HG02763 (cell line): ENCODE results near the gene SLC5A12.
A peak's percentile ranks its signal among the peaks of the same experiment; 100 is the strongest.

ENCODE experiments used
- ATAC-seq: cut with Tn5 transposase; IDR thresholded peaks from one replicate; pipeline ENCODE4 v1.9.1; 2021; ENCODE audit warnings: mild to moderate bottlenecking, moderate library complexity; ENCODE audit not compliant: unreplicated experiment

The SLC5A12 gene

DNA sequence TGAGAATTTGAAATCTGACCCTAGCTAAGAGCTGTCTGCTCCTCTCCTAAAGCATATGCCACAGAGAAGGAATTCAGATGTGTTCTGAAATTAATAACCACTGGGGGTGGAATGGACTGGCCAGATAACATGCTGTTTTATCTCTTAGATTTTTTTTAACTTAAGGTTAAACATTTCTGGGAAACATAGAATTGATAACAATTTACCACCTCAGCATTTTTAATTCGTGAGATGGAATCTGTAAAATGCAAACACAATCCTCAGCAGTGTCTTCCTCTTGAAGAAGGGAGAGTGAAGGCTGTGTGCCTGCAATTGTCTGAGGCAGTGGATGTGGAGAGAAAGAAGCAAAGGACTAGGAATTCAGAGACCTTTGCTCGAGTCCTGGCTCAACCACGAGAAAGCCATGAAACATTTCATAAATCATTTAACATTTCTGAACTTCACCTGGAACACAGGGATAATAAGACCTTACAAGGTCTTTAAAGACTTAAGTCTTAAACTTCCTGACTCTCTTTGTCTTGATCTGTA is at the start of gene SLC5A12:
Gene SLC5A12, minus strand, starts transcription at position 113 of the 528 bp plus-strand sequence. CDS start 346 bp downstream, outside the sequence.
- no peak for ATAC-seq

GRCh38 chr11:26769027-26769426 is 47.2 kb upstream of the SLC5A12 start:
- no peak for ATAC-seq

- ATAC-seq = no peak
Measured at GRCh38 chr11:26767060-26767459, 45.2 kb upstream of the SLC5A12 start.

- no peak for ATAC-seq
Measured at GRCh38 chr11:26765323-26765722, 43.5 kb upstream of the SLC5A12 start.

- no peak for ATAC-seq
Measured at GRCh38 chr11:26764825-26765224, 43.0 kb upstream of the SLC5A12 start.

GRCh38 chr11:26764315-26764714 is 42.5 kb upstream of the SLC5A12 start:
- ATAC-seq = no peak

DNA sequence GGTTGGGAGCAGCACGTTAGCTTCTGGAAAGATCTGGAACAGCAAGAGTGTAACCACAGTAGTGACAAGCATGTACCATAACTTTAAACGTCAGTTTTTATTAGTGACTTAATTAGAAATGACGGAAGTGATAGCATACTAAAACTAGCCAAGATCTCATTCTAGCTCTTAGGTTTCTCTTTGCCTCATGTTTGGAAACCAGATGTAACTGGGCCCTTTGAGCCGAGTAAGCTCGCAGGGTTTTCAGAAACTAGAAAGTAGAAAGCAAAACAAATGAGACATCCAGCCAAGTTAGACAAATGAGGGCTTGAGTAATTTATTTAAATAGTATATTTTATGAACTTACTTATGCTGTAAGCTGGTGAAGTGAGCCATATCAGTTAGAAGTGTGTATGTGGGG is 40.2 kb upstream of the SLC5A12 start:
- ATAC-seq = no peak

GRCh38 chr11:26761361-26761809 is 39.5 kb upstream of the SLC5A12 start:
- ATAC-seq = no peak

GRCh38 chr11:26757995-26758394 is 36.1 kb upstream of the SLC5A12 start:
- no peak for ATAC-seq

GRCh38 chr11:26755762-26756161 is 33.9 kb upstream of the SLC5A12 start:
- ATAC-seq = no peak

DNA sequence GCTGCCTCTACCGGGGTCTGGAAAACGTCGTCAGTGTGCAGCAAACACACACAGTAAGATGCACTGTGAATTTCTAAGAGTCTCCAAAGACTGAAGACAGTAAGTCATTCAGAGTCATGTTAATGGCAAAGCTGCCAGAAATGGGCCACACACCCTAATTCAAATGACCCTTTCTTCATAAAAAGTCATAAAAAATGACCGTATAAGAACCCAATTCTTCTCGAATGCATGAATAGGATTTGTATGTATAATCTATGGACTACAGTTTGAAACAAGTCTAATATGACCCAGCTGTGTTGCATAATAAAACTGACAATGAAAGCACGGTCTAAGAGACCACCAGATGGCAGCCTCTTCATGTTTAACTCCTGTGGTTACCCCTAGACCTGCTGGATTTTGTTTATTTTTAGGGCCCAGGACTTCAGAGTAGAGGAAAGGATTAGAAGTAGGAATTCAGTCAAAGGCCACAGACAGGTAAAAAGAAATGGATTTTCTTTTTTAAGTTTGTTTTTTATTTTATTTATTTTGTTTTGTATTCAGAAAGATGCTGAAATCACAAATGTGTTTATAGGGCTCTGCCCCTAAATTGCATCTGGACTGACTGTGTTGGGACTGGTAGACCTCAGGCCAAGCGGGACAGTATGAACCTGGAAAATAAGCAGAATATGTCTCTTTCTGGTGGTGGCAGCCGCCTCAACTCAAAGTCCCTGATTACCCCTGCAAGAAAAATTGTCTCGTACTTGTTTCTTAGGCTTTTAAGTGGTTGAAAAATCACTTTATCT is 32.1 kb upstream of the SLC5A12 start:
- no peak for ATAC-seq

DNA sequence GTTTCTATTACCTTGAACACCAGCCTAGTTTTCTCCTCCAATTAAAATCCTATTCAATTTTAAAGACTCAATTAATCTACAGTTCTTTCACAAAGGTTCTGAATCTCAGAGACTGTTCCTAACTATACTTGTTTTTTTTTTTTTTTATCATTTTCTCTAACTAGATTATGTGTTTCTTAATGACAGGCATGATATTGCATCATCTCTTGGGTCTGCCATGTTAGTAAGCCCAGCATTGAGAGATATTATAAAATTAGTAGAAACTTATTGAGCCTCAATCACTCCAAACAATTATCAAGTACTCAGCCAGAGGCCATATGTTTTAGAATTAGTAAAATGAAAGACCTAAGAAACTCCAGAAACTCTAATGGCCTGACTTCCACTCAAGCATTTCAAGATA is 28.1 kb upstream of the SLC5A12 start:
- ATAC-seq = no peak

DNA sequence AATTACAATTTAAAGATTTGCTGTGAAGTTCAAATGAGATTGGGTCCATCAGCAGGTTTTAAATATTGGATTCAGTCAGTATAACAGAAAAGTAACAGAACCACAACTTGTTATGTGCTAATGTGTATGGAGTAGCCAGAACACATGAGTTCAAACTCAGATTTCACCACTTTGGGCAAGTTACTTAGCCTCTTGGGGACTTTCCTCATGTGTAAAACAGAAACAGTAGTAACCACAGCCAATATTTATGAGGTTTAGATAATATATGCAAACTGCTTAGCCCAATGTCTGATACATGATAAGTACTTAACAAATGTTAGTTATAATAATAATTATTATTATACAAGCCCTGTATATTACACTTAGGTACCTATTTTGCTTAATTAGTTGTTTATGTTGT is 21.8 kb upstream of the SLC5A12 start:
- ATAC-seq = peak; percentile 77

DNA sequence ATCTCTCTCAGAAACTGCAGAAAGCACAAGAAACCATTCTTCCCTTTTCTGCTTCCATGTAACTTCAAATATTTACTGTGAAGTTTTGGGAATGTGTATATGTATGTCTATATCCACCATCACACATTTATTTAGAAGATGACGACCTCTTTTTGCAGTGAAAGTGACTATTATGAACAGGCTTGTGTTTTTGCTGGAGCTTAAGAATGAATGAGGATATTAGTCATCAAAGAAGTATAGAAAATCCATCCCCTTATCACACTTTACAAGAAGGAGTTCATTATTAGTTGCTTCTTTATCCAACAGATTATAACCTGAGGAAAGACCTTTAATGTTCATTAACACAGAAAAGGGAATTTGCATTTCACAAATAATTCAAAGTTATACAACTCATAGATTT is 21.1 kb upstream of the SLC5A12 start:
- ATAC-seq = no peak

- ATAC-seq = no peak
Measured at GRCh38 chr11:26741036-26741435, 19.2 kb upstream of the SLC5A12 start.

DNA sequence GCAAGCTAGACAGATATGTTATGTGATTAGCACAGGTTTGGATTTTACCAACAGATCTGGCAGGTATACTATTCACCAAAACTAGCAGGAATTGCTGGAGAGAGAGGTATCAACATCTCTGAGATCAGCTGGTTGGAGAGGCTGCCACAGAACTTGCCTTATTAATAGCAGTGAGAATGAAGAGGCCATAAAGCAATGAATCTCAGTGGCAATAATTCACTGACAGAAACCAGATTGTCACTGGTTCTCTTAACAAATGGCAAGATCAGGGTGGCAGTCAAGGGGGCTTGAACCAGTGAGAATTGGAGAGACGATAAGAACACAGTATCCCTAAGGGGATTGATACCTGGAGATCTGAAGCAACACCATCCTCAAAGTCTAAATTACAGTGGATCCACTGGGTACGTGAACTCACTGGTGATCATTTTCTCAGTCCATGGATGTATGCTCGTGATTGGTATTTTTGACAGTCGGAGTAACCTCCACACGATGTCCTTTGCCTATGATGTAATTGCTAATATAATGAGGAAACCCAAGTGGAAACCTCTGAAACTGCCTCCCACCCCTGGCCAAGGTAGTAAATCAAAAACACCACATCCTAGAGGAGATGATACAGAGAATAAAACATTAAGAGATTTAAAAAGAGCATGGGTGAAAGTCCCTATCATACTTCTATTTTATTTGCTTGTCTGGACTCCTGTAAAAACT is 17.7 kb upstream of the SLC5A12 start:
- no peak for ATAC-seq

GRCh38 chr11:26734691-26735090 is 12.8 kb upstream of the SLC5A12 start:
- no peak for ATAC-seq

- ATAC-seq = no peak
Measured at GRCh38 chr11:26731084-26731456, 9.2 kb upstream of the SLC5A12 start.

DNA sequence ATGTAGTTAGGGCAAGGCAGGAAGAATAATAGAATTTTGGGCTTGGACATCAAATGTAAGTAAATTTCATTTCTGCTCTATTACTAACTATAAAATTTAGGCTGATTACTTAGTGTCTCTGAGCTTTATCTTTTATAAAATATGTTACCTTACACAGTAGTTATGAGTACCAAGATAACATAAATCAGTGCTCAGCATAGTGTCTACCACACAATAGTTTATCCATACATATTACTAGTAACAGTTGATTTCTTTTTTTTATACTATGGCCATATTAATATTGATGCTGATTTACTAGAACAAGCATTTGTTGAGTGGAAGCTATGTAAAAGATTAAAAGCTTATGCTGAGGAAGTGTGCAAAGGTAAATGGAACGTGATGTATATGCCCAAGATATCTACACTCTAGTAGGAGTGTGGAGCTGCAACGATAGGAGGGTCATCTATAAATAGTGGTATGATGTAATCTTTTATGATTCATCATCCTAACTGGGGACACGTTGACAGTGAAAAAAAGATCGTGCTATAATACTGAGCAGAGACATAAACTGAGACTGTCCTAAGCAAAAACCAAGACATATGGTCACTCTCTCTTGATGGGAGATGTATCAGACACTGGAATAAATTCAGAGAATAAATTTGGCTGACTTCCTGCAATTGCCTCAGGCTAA is 8.7 kb upstream of the SLC5A12 start:
- ATAC-seq = no peak

GRCh38 chr11:26729284-26729683 is 7.4 kb upstream of the SLC5A12 start:
- ATAC-seq = no peak

DNA sequence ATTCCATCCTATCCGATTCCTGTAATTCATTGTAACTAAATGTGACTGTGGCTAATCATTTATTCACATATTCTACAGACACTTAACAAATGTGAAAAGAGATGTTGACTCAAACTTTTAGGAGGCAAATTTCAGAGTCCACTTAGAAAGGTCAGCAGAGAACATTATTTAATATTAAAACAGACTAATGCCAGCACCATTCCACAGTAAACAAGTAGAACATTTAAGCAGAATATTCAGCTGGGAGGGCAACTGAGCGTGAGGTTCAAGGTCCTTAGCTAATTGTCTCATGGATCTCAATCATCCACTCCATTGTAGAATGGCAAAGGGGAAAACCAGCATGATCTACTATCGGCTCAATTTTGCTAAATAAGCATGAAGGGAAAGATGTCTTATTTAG is 5.1 kb upstream of the SLC5A12 start:
- ATAC-seq = no peak

DNA sequence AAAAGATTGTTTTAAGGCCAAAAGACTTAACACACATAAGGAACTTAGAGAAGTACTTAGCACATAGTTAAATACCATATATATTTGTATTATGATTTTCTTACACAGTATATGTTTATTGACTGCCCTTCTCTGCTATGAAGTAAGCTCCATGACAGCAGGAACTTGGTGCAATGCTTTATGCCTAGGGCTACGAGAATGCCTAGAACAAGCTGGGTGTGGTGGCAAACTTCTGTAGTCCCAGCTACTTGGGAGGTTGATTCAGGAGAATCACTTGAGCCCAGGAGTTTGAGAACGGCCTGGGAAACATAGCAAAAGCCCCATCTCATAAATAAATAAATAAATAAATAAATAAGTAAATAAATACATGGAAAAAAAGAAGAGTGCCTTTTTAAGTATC is 1.9 kb downstream of the SLC5A12 start:
- no peak for ATAC-seq
